ENCODE results near the gene MAMLD1.
"Not testable (repeated sequence)": the region's sequence is repeated elsewhere in the genome, so short reads cannot be mapped to it uniquely, and the experiment has no call there.

MAMLD1 gene

GRCh38 chrX:150362599-150363481 lies at the start of gene MAMLD1:
Gene MAMLD1 (plus strand): TSS chrX:150363317. CDS start chrX:150445517, 82,200 bp downstream.
- peak; percentile 81 for DNase-seq (ENCODE audit: low spot score)

- no peak for DNase-seq (ENCODE audit: low spot score)
Observed at GRCh38 chrX:150313514-150313913, 49.6 kb upstream of the MAMLD1 start.

DNA sequence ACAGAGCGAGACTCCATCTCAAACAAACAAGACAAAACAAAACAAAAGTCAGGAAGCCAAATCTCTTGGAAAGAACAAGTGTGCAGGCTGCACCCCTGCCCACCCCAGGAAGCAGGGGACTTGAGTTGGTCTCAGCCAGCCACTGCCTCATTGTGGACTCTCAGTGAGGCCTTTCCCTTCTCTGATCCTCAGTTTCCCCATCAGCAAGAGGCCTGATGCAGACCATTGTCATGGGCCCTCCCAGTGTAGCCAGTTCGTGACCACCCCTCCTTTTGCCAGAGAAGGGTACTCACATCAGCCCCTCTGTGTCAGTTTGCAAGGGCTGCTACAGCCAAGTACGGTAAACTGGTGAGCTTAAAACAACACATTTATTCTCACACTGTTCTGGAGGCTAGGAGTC lies 48.9 kb upstream of the MAMLD1 start:
- DNase-seq (ENCODE audit: low spot score): no peak

- DNase-seq (ENCODE audit: low spot score): no peak
Observed at GRCh38 chrX:150316564-150316963, 46.6 kb upstream of the MAMLD1 start.

DNA sequence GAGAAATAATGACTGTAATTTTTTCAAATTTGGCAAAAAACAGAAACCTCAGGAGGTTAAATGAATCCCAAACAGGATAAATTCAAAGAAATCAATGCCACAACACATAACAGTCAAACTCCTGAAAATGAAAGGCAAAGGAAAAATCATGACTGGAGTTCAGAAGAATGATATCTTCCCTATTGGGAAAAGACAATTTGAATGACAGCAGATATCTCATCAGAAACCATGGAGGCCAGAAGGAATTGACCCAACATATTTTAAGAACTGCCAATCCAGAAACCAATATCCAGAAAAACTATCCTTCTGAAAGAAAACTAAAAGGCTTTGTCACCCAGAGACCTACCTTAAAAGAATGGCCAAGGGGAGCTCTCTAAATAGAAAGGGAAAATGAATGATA lies 40.1 kb upstream of the MAMLD1 start:
- DNase-seq (ENCODE audit: low spot score): no peak

GRCh38 chrX:150324035-150324728 lies 38.9 kb upstream of the MAMLD1 start:
- DNase-seq (ENCODE audit: low spot score): peak; percentile 80

- no peak for DNase-seq (ENCODE audit: low spot score)
Observed at GRCh38 chrX:150324919-150325318, 38.2 kb upstream of the MAMLD1 start.

GRCh38 chrX:150326541-150327247 lies 36.4 kb upstream of the MAMLD1 start:
- DNase-seq (ENCODE audit: low spot score): no peak

DNA sequence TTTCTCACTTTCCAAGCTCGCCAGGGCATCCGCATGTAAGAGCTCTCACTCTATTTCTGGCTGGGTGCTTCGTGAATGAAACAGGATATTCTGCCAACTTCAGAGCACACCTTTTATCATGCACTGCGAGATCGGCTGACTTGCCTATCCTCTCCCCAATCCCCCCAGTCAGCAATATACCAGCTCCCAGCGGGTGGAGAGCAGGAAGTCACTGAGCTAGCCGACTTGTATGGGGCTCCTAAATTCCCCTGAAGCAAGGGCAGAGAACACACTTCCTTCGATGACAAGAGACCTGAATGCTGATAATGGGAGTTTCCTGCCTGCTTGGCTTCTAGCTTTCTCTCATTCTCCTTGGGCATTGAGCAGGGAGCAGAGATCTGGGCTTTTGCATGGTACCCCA lies 33.8 kb upstream of the MAMLD1 start:
- no peak for DNase-seq (ENCODE audit: low spot score)

- no peak for DNase-seq (ENCODE audit: low spot score)
Observed at GRCh38 chrX:150329868-150330267, 33.2 kb upstream of the MAMLD1 start.

DNA sequence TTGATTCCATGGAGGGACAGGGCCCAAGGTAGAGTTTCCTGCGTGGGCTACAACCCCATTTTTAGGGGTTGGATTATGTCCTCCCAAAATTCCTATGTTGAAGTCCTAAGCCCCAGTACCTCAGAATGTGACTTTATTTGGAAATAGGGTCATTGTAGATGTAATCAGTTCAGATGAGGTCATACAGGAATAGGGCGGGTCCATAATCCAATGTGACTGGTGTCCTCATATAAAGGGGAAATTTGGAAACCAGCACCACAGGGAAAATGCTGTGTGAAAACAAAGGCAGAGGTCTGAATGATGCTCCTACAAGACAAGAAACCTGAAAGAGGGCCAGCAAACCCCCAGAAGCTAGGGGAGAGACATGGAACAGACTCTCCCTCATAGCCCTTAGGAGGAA lies 31.1 kb upstream of the MAMLD1 start:
- no peak for DNase-seq (ENCODE audit: low spot score)

DNA sequence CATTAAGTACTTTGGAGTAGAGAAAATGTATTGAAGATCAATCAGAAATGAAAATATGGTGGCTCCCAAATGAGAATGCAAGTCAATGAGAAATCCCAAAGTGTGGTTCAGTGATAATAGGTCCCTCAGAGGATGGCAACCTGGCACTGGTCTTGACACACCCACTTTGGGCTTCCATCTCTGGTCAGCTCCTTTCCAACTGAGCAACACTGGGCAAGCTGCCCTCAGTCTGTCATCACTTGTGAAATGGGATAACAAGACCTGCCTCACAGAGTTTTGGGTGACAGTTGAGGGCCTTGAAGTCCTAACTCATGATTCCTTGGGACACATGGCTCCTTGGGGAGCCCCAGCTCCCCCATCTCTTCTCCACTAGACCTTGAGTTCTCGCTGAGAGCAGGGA lies 29.0 kb upstream of the MAMLD1 start:
- DNase-seq (ENCODE audit: low spot score): no peak

DNA sequence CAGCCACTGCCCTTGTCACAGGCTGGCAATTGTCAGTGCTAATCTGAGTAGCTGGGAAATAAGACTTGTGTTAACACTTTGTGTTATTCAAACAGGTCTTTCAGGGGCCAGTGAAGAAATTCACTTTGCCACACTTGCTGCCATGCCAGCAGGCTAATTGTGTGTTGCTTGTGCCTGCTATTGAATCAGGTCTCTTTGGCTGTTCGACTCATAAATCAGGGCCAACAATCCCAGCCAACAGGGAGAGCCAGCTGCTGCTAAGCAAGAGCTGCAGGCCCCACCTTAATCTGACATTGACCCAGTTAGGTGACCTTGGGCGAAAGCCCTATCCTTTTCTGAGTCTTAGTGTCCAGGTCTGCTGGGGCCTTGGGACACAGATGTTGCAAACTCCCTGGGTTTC lies 28.1 kb upstream of the MAMLD1 start:
- DNase-seq (ENCODE audit: low spot score): no peak

DNA sequence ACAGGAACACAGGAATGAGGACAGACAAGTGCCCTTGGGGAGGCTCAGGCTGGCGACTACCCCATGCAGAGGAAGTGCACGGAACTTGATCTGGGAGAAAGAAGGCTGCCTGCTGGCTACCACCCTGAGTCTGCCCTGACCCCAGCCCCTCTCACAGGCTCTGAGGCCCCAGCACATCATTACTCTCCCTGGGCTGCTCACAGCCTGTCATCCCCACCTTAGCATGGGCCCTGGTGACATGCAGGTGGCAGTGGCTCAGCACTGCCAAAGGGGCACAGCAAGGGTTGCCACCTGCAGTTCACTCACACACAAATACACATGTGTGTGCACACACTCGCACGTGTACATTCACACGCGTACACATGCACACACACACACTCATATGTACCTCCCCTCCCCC lies 26.1 kb upstream of the MAMLD1 start:
- DNase-seq (ENCODE audit: low spot score): no peak

DNA sequence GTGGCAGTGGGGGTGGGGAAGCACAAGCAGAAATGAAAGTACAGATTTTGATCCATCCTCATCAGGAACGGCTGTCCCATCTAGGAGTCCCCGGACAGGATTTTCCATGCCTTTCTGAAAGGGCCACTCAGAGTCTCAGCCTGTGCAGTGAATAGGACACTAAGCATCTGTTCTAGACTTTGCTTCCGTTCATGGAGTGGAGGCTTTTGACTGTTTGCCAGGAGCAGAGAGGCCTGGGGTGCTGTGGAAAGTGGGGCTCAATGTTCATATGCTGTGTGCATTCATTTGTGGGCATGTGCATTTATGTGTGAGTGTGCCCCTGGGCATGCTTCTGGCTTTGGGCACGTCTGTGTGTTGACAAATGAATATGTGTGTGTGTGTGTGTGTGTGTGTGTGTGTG lies 25.6 kb upstream of the MAMLD1 start:
- DNase-seq (ENCODE audit: low spot score): no peak

GRCh38 chrX:150338615-150339014 lies 24.5 kb upstream of the MAMLD1 start:
- no peak for DNase-seq (ENCODE audit: low spot score)

GRCh38 chrX:150339736-150340135 lies 23.4 kb upstream of the MAMLD1 start:
- no peak for DNase-seq (ENCODE audit: low spot score)

- DNase-seq (ENCODE audit: low spot score): not testable (repeated sequence)
Observed at GRCh38 chrX:150340326-150340725, 22.8 kb upstream of the MAMLD1 start.

GRCh38 chrX:150347471-150347870 lies 15.6 kb upstream of the MAMLD1 start:
- no peak for DNase-seq (ENCODE audit: low spot score)

- DNase-seq (ENCODE audit: low spot score): peak; percentile 67
Observed at GRCh38 chrX:150348365-150348764, 14.8 kb upstream of the MAMLD1 start.

- peak; percentile 84 for DNase-seq (ENCODE audit: low spot score)
Observed at GRCh38 chrX:150352114-150352513, 11.0 kb upstream of the MAMLD1 start.

- no peak for DNase-seq (ENCODE audit: low spot score)
Observed at GRCh38 chrX:150352581-150352980, 10.5 kb upstream of the MAMLD1 start.

DNA sequence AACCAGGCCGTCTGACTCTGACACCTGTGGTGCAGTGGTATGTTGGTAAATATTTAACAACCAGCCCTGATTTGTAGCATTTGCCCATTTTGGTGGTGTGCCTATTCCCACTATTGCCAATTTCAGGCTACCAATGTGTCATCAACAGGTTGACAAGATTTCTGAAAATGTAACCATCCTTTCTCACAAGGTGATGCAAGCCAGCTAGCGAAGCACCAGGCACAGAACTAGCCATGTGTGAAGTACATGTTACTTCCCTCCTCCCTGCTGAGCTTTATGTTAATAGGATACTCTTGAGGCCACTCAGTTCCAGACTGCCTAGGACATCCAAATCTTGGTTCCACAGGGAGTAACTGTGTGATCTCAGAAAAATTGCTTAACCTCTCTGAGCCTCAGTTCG lies 7.2 kb upstream of the MAMLD1 start:
- no peak for DNase-seq (ENCODE audit: low spot score)
